Sigmoid colon (tissue), 4 donors: ENCODE results near the gene RPL5.

ENCODE experiments used
- POLR2AphosphoS5 ChIP-seq, 4 donors: sonication (generic); formaldehyde crosslinking; IDR thresholded peaks; one replicate each; pipeline ENCODE4 v1.6.1; 2017; ENCODE audit warnings: antibody characterized with exemption in 4 of 4
- TF ChIP-seq, protein P1 (sequence below), 4 experiments: fragments of 450-650 bp in 3 of 4; fragments of 200-600 bp in 1 of 4; IDR thresholded peaks; one replicate each; pipeline ENCODE4 v1.5.1; 2016 to 2019; ENCODE audit warnings: antibody characterized with exemption in 4 of 4, mild to moderate bottlenecking in 3 of 4, moderate library complexity in 2 of 4

DNA sequence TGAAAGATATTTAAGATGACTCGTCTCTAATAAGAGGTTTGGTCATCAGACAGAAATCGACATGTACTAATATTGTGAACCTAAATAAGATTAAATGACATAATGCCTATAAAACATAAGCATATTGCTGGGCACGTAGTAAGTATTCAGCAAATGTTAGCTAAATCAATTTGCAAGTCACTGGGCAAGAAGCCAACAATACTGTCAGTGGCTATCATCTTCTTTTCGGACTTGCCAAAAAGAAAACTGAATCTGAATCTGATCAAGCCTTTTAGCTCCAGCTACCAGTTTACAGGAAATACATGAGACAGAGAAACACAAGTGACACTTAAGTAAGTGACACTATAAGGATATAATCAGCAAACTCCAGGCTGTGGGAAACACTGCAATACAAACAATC is 46.0 kb downstream of the RPL5 start:
- TF ChIP-seq, protein P1, sequence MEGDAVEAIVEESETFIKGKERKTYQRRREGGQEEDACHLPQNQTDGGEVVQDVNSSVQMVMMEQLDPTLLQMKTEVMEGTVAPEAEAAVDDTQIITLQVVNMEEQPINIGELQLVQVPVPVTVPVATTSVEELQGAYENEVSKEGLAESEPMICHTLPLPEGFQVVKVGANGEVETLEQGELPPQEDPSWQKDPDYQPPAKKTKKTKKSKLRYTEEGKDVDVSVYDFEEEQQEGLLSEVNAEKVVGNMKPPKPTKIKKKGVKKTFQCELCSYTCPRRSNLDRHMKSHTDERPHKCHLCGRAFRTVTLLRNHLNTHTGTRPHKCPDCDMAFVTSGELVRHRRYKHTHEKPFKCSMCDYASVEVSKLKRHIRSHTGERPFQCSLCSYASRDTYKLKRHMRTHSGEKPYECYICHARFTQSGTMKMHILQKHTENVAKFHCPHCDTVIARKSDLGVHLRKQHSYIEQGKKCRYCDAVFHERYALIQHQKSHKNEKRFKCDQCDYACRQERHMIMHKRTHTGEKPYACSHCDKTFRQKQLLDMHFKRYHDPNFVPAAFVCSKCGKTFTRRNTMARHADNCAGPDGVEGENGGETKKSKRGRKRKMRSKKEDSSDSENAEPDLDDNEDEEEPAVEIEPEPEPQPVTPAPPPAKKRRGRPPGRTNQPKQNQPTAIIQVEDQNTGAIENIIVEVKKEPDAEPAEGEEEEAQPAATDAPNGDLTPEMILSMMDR (IDR thresholded peaks at IDR 0.05): no peak
- TF ChIP-seq POLR2AphosphoS5 (IDR thresholded peaks at IDR 0.05): no peak
